Dedifferentiated amniotic fluid mesenchymal stem cell (primary cell): ENCODE data around the gene EXOSC2.
A peak's percentile ranks its signal among the peaks of the same experiment; 100 is the strongest.
"Not testable (repeated sequence)": the region's sequence is repeated elsewhere in the genome, so short reads cannot be mapped to it uniquely, and the experiment has no call there.

ENCODE experiments used
- DNase-seq: peaks from one replicate; pipeline ENCODE4 v3.0.0-alpha.2; 2016; ENCODE audit errors: extremely low spot score

Gene EXOSC2

GRCh38 chr9:130667120-130667435 is 26.5 kb upstream of the EXOSC2 start:
- DNase-seq = no peak

GRCh38 chr9:130668196-130668595 is 25.4 kb upstream of the EXOSC2 start:
- DNase-seq = no peak

GRCh38 chr9:130668659-130669058 is 24.9 kb upstream of the EXOSC2 start:
- DNase-seq = no peak

GRCh38 chr9:130669965-130670364 is 23.6 kb upstream of the EXOSC2 start:
- DNase-seq = no peak

GRCh38 chr9:130670644-130671043 is 22.9 kb upstream of the EXOSC2 start:
- DNase-seq = no peak

- DNase-seq = no peak
These were observed 21.1 kb upstream of the EXOSC2 start for GRCh38 chr9:130672466-130672865.

- no peak for DNase-seq
These were observed 20.5 kb upstream of the EXOSC2 start for GRCh38 chr9:130672933-130673615.

- no peak for DNase-seq
These were observed 18.2 kb upstream of the EXOSC2 start for GRCh38 chr9:130675396-130675795.

- no peak for DNase-seq
These were observed 16.3 kb upstream of the EXOSC2 start for GRCh38 chr9:130677252-130677651.

- peak; percentile 59 for DNase-seq
These were observed 12.5 kb upstream of the EXOSC2 start for GRCh38 chr9:130680836-130681768.

- DNase-seq = no peak
These were observed 11.7 kb upstream of the EXOSC2 start for GRCh38 chr9:130681769-130682420.

GRCh38 chr9:130682421-130683121 is 11.0 kb upstream of the EXOSC2 start:
- DNase-seq = peak; percentile 86

GRCh38 chr9:130685104-130685503 is 8.5 kb upstream of the EXOSC2 start:
- DNase-seq = no peak

GRCh38 chr9:130685945-130686344 is 7.6 kb upstream of the EXOSC2 start:
- not testable (repeated sequence) for DNase-seq

GRCh38 chr9:130687615-130688014 is 6.0 kb upstream of the EXOSC2 start:
- DNase-seq = no peak

- DNase-seq = no peak
These were observed 5.5 kb upstream of the EXOSC2 start for GRCh38 chr9:130688072-130688471.

GRCh38 chr9:130689572-130689936 is 4.0 kb upstream of the EXOSC2 start:
- DNase-seq = no peak

GRCh38 chr9:130689937-130690700 is 3.5 kb upstream of the EXOSC2 start:
- no peak for DNase-seq

GRCh38 chr9:130692321-130692720 is 1.3 kb upstream of the EXOSC2 start:
- no peak for DNase-seq

GRCh38 chr9:130693101-130693425 is 517 bp upstream of the EXOSC2 start:
- no peak for DNase-seq

GRCh38 chr9:130694205-130694604 is 625 bp downstream of the EXOSC2 start:
- DNase-seq = no peak
